C4-2B (cell line): Measurements from ENCODE around the gene DNAJA4.

Experiments
- H3K27ac ChIP-seq: fragments of 450-650 bp; 2 replicates; pipeline ENCODE4 v1.5.1; 2017
- ZFX ChIP-seq: fragments of 450-650 bp; IDR thresholded peaks from 2 replicates; pipeline ENCODE4 v1.6.1; 2017
- TF ChIP-seq, protein P1 (sequence below): fragments of 450-650 bp; conservative IDR thresholded peaks from 2 replicates; pipeline ENCODE4 v1.5.1; 2017; ENCODE audit warnings: mild to moderate bottlenecking

Gene DNAJA4

DNA sequence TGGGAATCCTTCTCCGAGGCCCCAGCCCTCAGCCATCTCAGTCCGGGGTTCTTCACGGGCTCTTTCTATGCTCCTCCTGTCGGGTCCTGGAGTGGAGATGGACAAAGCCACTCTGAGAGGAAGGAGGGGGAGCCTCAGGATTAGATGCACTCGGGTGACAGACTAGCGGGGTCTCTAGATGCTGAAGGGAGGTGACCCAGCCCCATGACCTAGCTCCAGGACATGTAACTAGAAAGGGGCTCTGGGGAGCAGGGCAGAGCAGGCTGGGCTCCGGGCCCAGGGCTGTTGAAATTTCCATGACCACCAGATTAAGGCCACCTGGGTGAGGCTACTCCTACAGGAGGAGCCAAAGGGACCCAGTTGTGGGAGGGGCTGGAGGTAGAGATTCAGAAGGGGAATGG, 49.8 kb downstream of the DNAJA4 start:
- no peak for TF ChIP-seq ZFX
- TF ChIP-seq, protein P1, sequence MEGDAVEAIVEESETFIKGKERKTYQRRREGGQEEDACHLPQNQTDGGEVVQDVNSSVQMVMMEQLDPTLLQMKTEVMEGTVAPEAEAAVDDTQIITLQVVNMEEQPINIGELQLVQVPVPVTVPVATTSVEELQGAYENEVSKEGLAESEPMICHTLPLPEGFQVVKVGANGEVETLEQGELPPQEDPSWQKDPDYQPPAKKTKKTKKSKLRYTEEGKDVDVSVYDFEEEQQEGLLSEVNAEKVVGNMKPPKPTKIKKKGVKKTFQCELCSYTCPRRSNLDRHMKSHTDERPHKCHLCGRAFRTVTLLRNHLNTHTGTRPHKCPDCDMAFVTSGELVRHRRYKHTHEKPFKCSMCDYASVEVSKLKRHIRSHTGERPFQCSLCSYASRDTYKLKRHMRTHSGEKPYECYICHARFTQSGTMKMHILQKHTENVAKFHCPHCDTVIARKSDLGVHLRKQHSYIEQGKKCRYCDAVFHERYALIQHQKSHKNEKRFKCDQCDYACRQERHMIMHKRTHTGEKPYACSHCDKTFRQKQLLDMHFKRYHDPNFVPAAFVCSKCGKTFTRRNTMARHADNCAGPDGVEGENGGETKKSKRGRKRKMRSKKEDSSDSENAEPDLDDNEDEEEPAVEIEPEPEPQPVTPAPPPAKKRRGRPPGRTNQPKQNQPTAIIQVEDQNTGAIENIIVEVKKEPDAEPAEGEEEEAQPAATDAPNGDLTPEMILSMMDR = no peak
- H3K27ac ChIP-seq = no peak overlapping the region

- TF ChIP-seq, protein P1 = no peak; the same call in 1 of the 2 replicates
- no peak for TF ChIP-seq ZFX
- H3K27ac ChIP-seq = no peak overlapping the region
Observed at GRCh38 chr15:78315686-78316282, 51.4 kb downstream of the DNAJA4 start.

- no peak overlapping the region for H3K27ac ChIP-seq
- TF ChIP-seq, protein P1 = no peak
- TF ChIP-seq ZFX = no peak
Observed at GRCh38 chr15:78316283-78317083, 52.1 kb downstream of the DNAJA4 start.

GRCh38 chr15:78317145-78317836, 52.9 kb downstream of the DNAJA4 start:
- TF ChIP-seq, protein P1 = no peak; the same call in 1 of the 2 replicates
- TF ChIP-seq ZFX = no peak
- no peak overlapping the region for H3K27ac ChIP-seq

DNA sequence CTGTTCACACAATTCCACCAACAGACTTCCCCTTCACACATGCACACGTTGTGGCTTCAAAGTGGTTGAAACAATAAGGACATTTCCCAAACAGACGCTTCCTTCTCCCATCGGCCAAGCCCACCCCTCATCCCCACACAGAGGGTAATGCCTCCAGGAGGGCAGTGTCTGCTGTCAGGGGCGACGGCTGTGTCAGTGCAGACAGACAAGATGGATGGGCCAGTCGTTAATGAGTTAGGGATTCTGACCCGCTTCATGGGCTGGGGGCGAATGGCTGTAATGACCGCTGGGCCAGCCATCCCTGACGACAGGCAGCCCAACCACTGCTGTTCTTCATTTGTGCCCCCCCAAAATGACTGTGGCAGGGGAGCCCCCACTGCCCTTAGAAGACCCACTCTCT, 55.2 kb downstream of the DNAJA4 start:
- H3K27ac ChIP-seq = no peak overlapping the region
- TF ChIP-seq ZFX = no peak
- TF ChIP-seq, protein P1 = no peak

- H3K27ac ChIP-seq = no peak overlapping the region
- no peak for TF ChIP-seq ZFX
- TF ChIP-seq, protein P1 = no peak
Observed at GRCh38 chr15:78320183-78320582, 55.8 kb downstream of the DNAJA4 start.
